Central memory CD8-positive, alpha-beta T cell (primary cell): ENCODE results near the gene PCDHB6.
A peak's percentile ranks its signal among the peaks of the same experiment; 100 is the strongest.
"Not testable (repeated sequence)": the region's sequence is repeated elsewhere in the genome, so short reads cannot be mapped to it uniquely, and the experiment has no call there.

Experiments used
- ATAC-seq: fragments of 150-1000 bp; cut with Tn5 transposase; replicated peaks from 2 replicates; pipeline ENCODE4 v1.10.0; 2022; ENCODE audit warnings: mild to moderate bottlenecking, moderate FRiP score, moderate number of reproducible peaks; ENCODE audit not compliant: poor library complexity, severe bottlenecking; ENCODE audit errors: extremely low read depth
- DNase-seq, 2 donors: peaks; one replicate each; pipeline ENCODE4 v3.0.0; 2021; ENCODE audit warnings: low spot score in 2 of 2
- H3K27ac Mint-ChIP-seq: one replicate; pipeline ENCODE4 v1.8.0; 2022; ENCODE audit warnings: low read depth, mild to moderate bottlenecking, moderate library complexity, mixed read lengths
- H3K27me3 Mint-ChIP-seq: one replicate; pipeline ENCODE4 v1.8.0; 2022; ENCODE audit warnings: mixed read lengths
- H3K36me3 Mint-ChIP-seq: one replicate; pipeline ENCODE4 v1.8.0; 2022; ENCODE audit warnings: mild to moderate bottlenecking, moderate library complexity, mixed read lengths; ENCODE audit not compliant: insufficient read depth
- H3K4me1 Mint-ChIP-seq: one replicate; pipeline ENCODE4 v1.8.0; 2022; ENCODE audit warnings: mixed read lengths
- H3K4me3 Mint-ChIP-seq: one replicate; pipeline ENCODE4 v1.8.0; 2022; ENCODE audit warnings: mild to moderate bottlenecking, moderate library complexity, mixed read lengths
- H3K9me3 Mint-ChIP-seq: one replicate; pipeline ENCODE4 v1.8.0; 2022; ENCODE audit warnings: mixed read lengths

Gene PCDHB6

DNA sequence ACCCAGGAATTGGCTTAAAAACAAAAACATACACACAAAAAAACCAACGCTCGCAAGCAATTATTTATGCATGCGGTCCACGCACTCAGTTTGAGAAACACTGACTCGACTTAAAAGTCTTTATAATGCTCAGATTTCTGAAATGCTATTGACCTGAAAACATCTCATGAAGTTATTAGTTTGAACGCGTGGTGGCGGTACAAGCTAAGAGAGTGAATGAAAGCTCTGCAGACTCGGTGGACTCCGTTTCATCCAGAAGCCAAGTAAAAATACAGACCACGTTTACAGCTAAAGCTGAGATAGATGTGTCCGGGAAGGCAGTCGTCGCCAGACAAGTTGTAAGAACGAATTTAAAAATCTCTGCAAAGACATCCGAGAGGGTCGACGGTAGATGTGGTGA is at the start of gene PCDHB6:
TSS of gene PCDHB6 (plus strand) at position 246 of the 400 bp plus-strand sequence. CDS start 201 bp downstream, outside the sequence.
- no peak for ATAC-seq
- Mint-ChIP-seq H3K36me3 (no peaks in the 10 kb centered on the region), H3K27ac (no peak within 1 kb of the TSS), H3K27me3 (peaks cover 64% of the 10 kb centered on the region), H3K4me1 (no peaks in the 10 kb centered on the region), H3K4me3 (no peak within 1 kb of the TSS), H3K9me3 (peaks cover 6% of the 10 kb centered on the region)
- DNase-seq = no peak

- peaks cover 2% of the 10 kb centered on the region for H3K36me3 Mint-ChIP-seq
- DNase-seq = no peak
- H3K9me3 Mint-ChIP-seq = no peaks in the 10 kb centered on the region
- H3K27ac Mint-ChIP-seq = no peak within 1 kb of the TSS
- peaks cover 19% of the 10 kb centered on the region for H3K27me3 Mint-ChIP-seq
- no peak for ATAC-seq
- no peaks in the 10 kb centered on the region for H3K4me1 Mint-ChIP-seq
- no peak within 1 kb of the TSS for H3K4me3 Mint-ChIP-seq
Observed at GRCh38 chr5:141100243-141100805, 49.5 kb upstream of the PCDHB6 start, which contains the start of gene PCDHB3. TSS of gene PCDHB3 (plus strand) at chr5:141100473. CDS start at chr5:141100650, 177 bp downstream.

GRCh38 chr5:141101059-141101458 is 48.8 kb upstream of the PCDHB6 start:
- Mint-ChIP-seq H3K27me3 (peaks cover 19% of the 10 kb centered on the region), H3K4me1 (no peaks in the 10 kb centered on the region)

DNA sequence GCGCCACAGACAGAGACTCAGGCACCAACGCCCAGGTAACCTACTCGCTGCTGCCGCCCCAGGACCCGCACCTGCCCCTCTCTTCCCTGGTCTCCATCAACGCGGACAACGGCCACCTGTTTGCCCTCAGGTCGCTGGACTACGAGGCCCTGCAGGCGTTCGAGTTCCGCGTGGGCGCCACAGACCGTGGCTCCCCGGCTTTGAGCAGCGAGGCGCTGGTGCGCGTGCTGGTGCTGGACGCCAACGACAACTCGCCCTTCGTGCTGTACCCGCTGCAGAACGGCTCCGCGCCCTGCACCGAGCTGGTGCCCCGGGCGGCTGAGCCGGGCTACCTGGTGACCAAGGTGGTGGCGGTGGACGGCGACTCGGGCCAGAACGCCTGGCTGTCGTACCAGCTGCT is 47.8 kb upstream of the PCDHB6 start:
- not testable (repeated sequence) for DNase-seq, H3K27ac Mint-ChIP-seq, H3K36me3 Mint-ChIP-seq, ATAC-seq, H3K4me3 Mint-ChIP-seq, H3K4me1 Mint-ChIP-seq, H3K9me3 Mint-ChIP-seq
- H3K27me3 Mint-ChIP-seq = peaks cover 19% of the 10 kb centered on the region

More at GRCh38 chr5:141101059-141101458, 48.8 kb upstream of the PCDHB6 start:
- ATAC-seq (no peak), DNase-seq (no peak)
- no peak overlapping the region for H3K27ac Mint-ChIP-seq
- H3K36me3 Mint-ChIP-seq = peaks cover 2% of the 10 kb centered on the region
- H3K4me3 Mint-ChIP-seq = no peak overlapping the region
- H3K9me3 Mint-ChIP-seq = no peaks in the 10 kb centered on the region

DNA sequence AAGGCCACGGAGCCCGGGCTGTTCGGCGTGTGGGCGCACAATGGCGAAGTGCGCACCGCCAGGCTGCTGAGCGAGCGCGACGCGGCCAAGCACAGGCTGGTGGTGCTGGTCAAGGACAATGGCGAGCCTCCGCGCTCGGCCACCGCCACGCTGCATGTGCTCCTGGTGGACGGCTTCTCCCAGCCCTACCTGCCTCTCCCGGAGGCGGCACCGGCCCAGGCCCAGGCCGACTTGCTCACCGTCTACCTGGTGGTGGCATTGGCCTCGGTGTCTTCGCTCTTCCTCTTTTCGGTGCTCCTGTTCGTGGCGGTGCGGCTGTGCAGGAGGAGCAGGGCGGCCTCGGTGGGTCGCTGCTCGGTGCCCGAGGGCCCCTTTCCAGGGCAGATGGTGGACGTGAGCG is 47.4 kb upstream of the PCDHB6 start:
- H3K27me3 Mint-ChIP-seq = peaks cover 19% of the 10 kb centered on the region
- H3K4me3 Mint-ChIP-seq, H3K4me1 Mint-ChIP-seq, ATAC-seq, H3K27ac Mint-ChIP-seq, H3K36me3 Mint-ChIP-seq, DNase-seq, H3K9me3 Mint-ChIP-seq: not testable (repeated sequence)

DNA sequence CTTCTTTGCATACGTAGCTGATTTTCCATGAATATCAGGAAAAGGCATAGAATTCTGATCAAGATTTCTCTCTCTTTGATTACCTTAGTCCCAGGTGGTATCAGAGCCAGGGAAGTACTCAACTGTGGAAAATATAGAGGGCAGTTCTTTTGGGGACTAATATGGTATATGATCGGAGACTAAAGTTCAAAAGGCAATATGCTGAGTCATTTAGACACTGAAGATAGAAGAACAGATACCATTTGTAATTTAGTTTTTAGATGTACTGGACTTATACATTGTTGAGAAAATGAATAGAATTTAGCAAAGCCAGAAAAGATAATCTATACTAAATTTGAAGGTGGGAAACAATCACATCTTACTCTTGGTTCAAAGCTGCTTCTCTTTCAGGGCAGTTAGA is 44.5 kb upstream of the PCDHB6 start:
- DNase-seq = no peak
- peaks cover 4% of the 10 kb centered on the region for H3K27me3 Mint-ChIP-seq
- H3K4me1 Mint-ChIP-seq = no peaks in the 10 kb centered on the region
- no peaks in the 10 kb centered on the region for H3K36me3 Mint-ChIP-seq
- H3K9me3 Mint-ChIP-seq = no peaks in the 10 kb centered on the region
- ATAC-seq = no peak
- H3K4me3 Mint-ChIP-seq = no peak overlapping the region
- no peak overlapping the region for H3K27ac Mint-ChIP-seq

DNA sequence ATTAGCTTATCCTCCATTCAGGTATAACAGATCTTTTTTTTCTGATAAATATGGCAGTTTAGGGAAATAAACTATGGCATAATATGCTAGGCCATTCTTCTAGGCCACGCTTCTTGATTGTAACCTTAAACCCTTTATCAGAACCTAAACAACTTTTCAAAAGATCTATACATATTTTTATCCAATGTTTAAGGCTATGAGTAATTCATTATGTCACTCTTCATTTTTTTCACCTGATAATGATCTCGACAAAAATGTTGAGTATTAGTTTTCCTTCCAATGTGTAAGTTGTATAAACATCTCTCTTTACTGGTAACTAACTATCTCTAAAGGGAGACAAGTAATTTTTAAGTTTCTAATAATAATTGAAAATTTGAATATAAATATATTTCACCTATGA is 30.6 kb upstream of the PCDHB6 start:
- no peaks in the 10 kb centered on the region for H3K36me3 Mint-ChIP-seq
- DNase-seq = no peak
- H3K4me3 Mint-ChIP-seq = no peak overlapping the region
- H3K27ac Mint-ChIP-seq = no peak overlapping the region
- no peak for ATAC-seq
- peaks cover 25% of the 10 kb centered on the region for H3K27me3 Mint-ChIP-seq
- H3K9me3 Mint-ChIP-seq = peaks cover 12% of the 10 kb centered on the region
- H3K4me1 Mint-ChIP-seq = no peaks in the 10 kb centered on the region

GRCh38 chr5:141121563-141121962 is 28.3 kb upstream of the PCDHB6 start, which contains the start of gene PCDHB4:
TSS of gene PCDHB4 (plus strand) at chr5:141121818. CDS start at chr5:141121999, 181 bp downstream.
- H3K4me1 Mint-ChIP-seq = no peaks in the 10 kb centered on the region
- ATAC-seq (no peak), DNase-seq (no peak)
- no peaks in the 10 kb centered on the region for H3K36me3 Mint-ChIP-seq
- H3K9me3 Mint-ChIP-seq = peaks cover 2% of the 10 kb centered on the region
- H3K27me3 Mint-ChIP-seq = peaks cover 18% of the 10 kb centered on the region
- H3K4me3 Mint-ChIP-seq = no peak within 1 kb of the TSS
- no peak within 1 kb of the TSS for H3K27ac Mint-ChIP-seq

GRCh38 chr5:141121985-141122384 is 27.9 kb upstream of the PCDHB6 start:
- Mint-ChIP-seq H3K4me3 (no peak overlapping the region), H3K9me3 (no peaks in the 10 kb centered on the region), H3K36me3 (no peaks in the 10 kb centered on the region), H3K4me1 (no peaks in the 10 kb centered on the region), H3K27me3 (peaks cover 18% of the 10 kb centered on the region), H3K27ac (no peak overlapping the region)
- ATAC-seq (no peak), DNase-seq (no peak)

- H3K27ac Mint-ChIP-seq, H3K36me3 Mint-ChIP-seq, H3K4me1 Mint-ChIP-seq, H3K9me3 Mint-ChIP-seq, DNase-seq, H3K4me3 Mint-ChIP-seq, ATAC-seq: not testable (repeated sequence)
- peaks cover 32% of the 10 kb centered on the region for H3K27me3 Mint-ChIP-seq
Observed at GRCh38 chr5:141123396-141124135, 26.3 kb upstream of the PCDHB6 start.

- no peak for DNase-seq
- no peak for ATAC-seq
- H3K36me3 Mint-ChIP-seq = no peaks in the 10 kb centered on the region
- H3K4me3 Mint-ChIP-seq = no peak overlapping the region
- H3K27ac Mint-ChIP-seq = no peak overlapping the region
- no peaks in the 10 kb centered on the region for H3K4me1 Mint-ChIP-seq
- no peaks in the 10 kb centered on the region for H3K9me3 Mint-ChIP-seq
- peaks cover 30% of the 10 kb centered on the region for H3K27me3 Mint-ChIP-seq
Observed at GRCh38 chr5:141127305-141127704, 22.6 kb upstream of the PCDHB6 start.

GRCh38 chr5:141135030-141135717 is 14.7 kb upstream of the PCDHB6 start, which contains the start of gene PCDHB5:
TSS of gene PCDHB5 (plus strand) at chr5:141135206. CDS start at chr5:141135435, 229 bp downstream.
- H3K9me3 Mint-ChIP-seq = peaks cover 11% of the 10 kb centered on the region
- H3K36me3 Mint-ChIP-seq = no peaks in the 10 kb centered on the region
- ATAC-seq (no peak), DNase-seq (no peak)
- H3K4me1 Mint-ChIP-seq = peaks cover 7% of the 10 kb centered on the region
- peaks cover 15% of the 10 kb centered on the region for H3K27me3 Mint-ChIP-seq
- H3K27ac Mint-ChIP-seq = no peak within 1 kb of the TSS
- H3K4me3 Mint-ChIP-seq = peak within 1 kb of the TSS; percentile 59
